GM18909 (cell line): Measurements from ENCODE around the gene SMIM34.
"Not testable (repeated sequence)": the region's sequence is repeated elsewhere in the genome, so short reads cannot be mapped to it uniquely, and the experiment has no call there.

Experiments
- ATAC-seq: cut with Tn5 transposase; IDR thresholded peaks from one replicate; pipeline ENCODE4 v1.9.1; 2021; ENCODE audit warnings: mild to moderate bottlenecking; ENCODE audit not compliant: unreplicated experiment, poor library complexity

SMIM34 gene, protein sequence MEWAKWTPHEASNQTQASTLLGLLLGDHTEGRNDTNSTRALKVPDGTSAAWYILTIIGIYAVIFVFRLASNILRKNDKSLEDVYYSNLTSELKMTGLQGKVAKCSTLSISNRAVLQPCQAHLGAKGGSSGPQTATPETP

GRCh38 chr21:34423805-34424204 lies at the start of gene SMIM34:
TSS of gene SMIM34 (minus strand) at chr21:34423951. CDS start at chr21:34423839, 112 bp downstream.
- not testable (repeated sequence) for ATAC-seq

DNA sequence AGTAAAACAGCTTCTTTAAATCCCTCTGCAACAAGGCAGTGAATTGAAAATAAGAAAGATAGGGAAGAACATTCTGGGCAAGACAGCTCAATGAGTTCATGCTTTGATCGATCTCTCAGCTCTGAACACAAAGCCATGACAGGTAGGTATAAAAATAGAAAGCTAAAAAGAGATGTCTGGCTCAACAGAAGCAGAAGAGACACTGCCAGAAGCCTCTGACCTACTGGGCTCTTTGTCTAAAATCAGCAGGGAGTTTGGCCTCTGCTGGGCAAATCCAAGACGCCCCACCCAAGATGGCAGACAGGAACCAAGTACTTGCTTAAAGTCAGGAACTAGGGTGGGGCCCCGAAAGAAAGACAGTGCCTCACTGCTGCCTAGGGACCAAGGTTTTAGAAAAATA lies 43.6 kb upstream of the SMIM34 start:
- ATAC-seq, result not testable (repeated sequence)

- ATAC-seq, result not testable (repeated sequence)
These were observed 35.7 kb upstream of the SMIM34 start for GRCh38 chr21:34459426-34459825.

DNA sequence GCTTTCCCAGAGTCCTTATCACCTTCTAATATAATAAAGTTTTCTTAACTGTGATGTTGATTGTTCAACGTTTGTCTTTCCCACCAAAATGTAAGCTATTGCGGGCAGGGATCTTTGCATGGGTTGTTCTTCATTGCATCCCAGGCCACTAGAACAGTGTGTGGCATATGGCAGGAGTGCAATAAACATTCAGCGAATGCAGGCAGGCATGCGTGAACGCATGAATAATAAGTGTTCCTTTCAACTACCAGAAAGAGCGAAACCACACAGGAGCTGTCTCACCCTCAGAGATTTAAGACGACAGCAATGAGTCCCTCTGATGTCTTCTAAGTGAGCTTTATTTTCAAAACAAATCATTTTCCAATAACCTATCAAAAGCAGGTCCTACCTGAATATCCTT lies 34.5 kb upstream of the SMIM34 start:
- ATAC-seq, result not testable (repeated sequence)

GRCh38 chr21:34456180-34456579 lies 32.4 kb upstream of the SMIM34 start:
- ATAC-seq, result not testable (repeated sequence)

GRCh38 chr21:34455628-34456027 lies 31.9 kb upstream of the SMIM34 start:
- ATAC-seq, result not testable (repeated sequence)

GRCh38 chr21:34447018-34447417 lies 23.3 kb upstream of the SMIM34 start:
- ATAC-seq, result not testable (repeated sequence)

- not testable (repeated sequence) for ATAC-seq
These were observed 19.7 kb upstream of the SMIM34 start for GRCh38 chr21:34443486-34443885.

DNA sequence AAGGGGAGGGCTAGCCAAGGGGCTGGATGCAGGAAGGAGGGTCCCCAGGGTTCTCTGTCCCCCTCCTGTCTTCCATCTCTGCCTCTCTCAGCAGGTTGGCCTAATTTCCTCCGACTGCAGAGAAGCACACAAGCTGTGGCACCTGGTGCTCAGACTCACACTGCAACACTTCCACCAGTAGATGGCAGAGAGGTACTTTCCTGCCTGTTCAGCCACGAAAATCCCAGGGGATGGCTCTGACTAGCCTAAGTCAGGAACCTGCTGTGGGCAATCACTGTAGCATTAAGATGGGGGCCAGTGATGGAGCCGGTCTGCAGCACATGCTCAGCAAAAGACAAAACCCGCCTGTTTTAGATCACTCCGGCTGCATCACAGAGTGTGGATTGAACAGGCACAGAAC lies 6.0 kb upstream of the SMIM34 start:
- not testable (repeated sequence) for ATAC-seq

- not testable (repeated sequence) for ATAC-seq
These were observed 4.7 kb upstream of the SMIM34 start for GRCh38 chr21:34428441-34428840.

DNA sequence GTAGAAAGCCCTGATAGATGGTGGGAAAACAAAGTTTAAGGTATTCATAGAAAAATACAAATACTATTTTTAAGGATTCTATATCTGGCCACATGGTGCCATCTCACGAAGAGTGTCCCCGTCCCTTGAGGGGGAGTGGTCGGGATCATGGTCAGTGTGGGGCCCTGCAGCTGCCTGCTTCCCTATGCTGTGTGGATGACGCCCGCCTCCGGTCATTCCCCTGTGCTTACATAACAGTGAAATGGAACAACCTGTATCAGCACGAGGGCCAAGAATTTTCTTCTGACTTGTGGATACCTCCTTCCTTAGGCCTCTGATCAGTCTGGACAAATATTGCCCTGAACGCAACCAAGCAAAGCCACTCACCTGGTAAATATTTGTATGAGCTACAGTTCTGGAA lies 3.6 kb upstream of the SMIM34 start:
- not testable (repeated sequence) for ATAC-seq

DNA sequence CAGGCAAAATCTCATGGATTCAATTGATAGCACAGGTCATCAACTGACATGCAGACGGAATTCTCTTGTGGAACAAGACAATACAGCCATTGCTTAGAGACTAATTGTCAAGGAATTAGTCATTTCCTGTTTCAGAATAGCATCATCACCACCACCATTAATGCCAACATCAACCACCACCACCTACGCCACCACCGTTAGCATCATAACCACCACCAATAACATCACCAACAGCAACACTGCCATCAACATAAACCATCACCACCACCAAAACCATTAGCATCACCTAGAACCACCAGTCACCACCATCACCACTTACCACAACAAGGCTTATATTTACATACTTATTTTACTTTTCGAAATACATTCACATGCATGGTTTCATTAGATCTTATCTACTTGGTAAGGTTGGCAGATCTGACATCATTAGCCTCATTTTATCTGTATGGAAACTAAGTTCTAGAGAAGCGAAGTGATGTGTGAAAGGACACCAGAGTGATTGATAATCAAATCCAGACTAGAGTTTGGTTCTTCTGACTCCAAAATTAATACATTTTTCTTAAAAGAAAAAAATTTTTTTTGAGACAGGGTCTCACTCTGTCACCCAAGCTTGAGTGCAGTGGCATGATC lies 6.2 kb downstream of the SMIM34 start:
- not testable (repeated sequence) for ATAC-seq

DNA sequence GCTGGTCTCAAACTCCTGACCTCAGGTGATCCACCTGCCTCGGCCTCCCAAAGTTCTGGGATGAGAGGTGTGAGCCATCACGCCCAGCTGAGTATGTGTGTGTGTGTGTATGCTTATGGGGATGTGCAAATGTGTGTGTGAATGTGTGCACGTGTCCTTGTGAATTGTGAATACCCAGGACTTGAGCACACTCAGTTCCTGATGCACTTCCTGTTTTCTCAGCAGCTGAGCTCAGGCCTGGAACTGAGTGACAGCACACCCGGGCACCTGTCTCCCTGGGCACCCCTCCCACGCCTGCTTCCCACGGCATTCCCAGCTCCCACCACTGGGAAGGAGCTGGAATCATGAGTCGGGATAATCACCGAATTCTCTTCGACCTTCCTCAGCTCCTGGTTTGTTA lies 16.5 kb downstream of the SMIM34 start:
- ATAC-seq, result not testable (repeated sequence)

- not testable (repeated sequence) for ATAC-seq
These were observed 17.1 kb downstream of the SMIM34 start for GRCh38 chr21:34406676-34407075.

DNA sequence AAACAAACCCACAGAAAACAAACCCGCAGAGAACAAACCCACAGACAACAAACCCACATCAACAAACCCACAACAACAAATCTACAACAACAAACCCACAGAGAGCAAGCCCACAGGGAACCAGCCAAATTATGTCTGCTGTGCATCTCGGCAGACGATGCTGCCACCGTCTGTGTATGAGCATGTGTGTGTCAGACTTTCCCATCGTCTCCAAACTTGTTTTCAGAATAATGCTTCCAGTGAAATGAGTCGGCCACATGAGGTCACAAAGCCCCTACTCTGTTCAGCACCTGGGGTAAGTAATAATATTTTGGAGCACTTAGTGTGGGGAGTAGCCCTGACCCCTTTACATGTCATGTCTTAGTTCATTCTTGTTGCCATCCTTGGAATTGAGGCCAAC lies 17.6 kb downstream of the SMIM34 start:
- not testable (repeated sequence) for ATAC-seq

DNA sequence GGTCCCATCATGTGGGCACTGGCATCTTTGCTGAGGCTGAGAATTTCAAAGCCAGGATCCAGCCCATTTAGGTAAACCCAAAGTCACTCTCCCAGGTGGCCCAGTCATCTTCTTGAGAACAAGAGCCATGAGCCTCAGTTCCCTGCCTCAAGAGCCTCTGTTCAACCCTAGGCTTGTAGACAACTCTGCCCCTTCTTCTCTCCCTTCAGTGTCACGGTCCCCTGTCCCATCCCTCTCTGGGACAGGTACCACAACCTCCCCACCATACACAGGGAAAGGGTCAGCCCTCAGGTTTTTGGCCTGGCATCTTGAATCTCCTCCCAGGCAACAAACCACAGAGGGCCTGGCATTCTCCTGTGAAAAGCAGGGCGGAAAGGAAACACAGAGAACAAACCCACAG lies 18.1 kb downstream of the SMIM34 start:
- ATAC-seq, result not testable (repeated sequence)

DNA sequence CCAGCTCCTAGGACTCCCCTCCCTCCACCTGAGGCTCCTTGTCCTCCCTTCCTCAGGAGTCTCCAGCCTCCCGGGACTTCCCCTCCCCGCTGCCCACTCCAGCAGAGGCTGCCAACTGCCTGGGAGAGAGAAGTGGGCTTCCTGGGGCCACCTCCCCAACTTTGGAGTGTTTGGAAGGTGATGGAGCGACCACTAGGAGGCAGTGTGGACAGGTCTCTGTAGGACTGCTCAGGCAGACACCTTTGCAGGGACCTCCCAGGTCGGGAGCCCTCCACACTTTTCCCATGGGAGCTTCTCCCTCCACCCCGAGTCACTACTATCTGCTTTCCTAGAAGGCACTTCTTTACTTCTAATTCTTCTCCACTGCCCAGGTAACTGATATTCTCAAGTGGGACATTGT lies 19.0 kb downstream of the SMIM34 start:
- ATAC-seq, result not testable (repeated sequence)

GRCh38 chr21:34400522-34400921 lies 23.2 kb downstream of the SMIM34 start:
- ATAC-seq, result not testable (repeated sequence)

- peak; percentile 91 for ATAC-seq
These were observed 39.9 kb downstream of the SMIM34 start for GRCh38 chr21:34383724-34384415.

GRCh38 chr21:34383138-34383537 lies 40.6 kb downstream of the SMIM34 start:
- ATAC-seq, result not testable (repeated sequence)

- ATAC-seq, result peak; percentile 65
These were observed 48.2 kb downstream of the SMIM34 start for GRCh38 chr21:34375619-34375972.
